ENCODE measurements around the gene FXYD4.

GRCh38 chr10:43421201-43421507 is 49.7 kb downstream of the FXYD4 start:
- TF ChIP-seq CTCF (IDR thresholded peaks at IDR 0.05) (no peak), POLR2A (IDR thresholded peaks at IDR 0.05) (no peak)
